ENCODE data around the gene KRCC1.
"Not testable (repeated sequence)": the region's sequence is repeated elsewhere in the genome, so short reads cannot be mapped to it uniquely, and the experiment has no call there.

Gene KRCC1

GRCh38 chr2:88077080-88077479 is 21.5 kb upstream of the KRCC1 start:
- no peak for DNase-seq (ENCODE audit: low read depth, low spot score)

- DNase-seq (ENCODE audit: low read depth, low spot score): no peak
These were observed 19.3 kb upstream of the KRCC1 start for GRCh38 chr2:88074854-88075292.

- DNase-seq (ENCODE audit: low read depth, low spot score): no peak
These were observed 18.6 kb upstream of the KRCC1 start for GRCh38 chr2:88074150-88074549.

GRCh38 chr2:88071365-88071764 is 15.8 kb upstream of the KRCC1 start:
- no peak for DNase-seq (ENCODE audit: low read depth, low spot score)

GRCh38 chr2:88070055-88070454 is 14.5 kb upstream of the KRCC1 start:
- no peak for DNase-seq (ENCODE audit: low read depth, low spot score)

GRCh38 chr2:88069117-88069516 is 13.5 kb upstream of the KRCC1 start:
- no peak for DNase-seq (ENCODE audit: low read depth, low spot score)

- DNase-seq (ENCODE audit: low read depth, low spot score): no peak
These were observed 12.5 kb upstream of the KRCC1 start for GRCh38 chr2:88068044-88068443.

GRCh38 chr2:88067598-88067997 is 12.0 kb upstream of the KRCC1 start, which contains the start of gene SMYD1:
Gene SMYD1, plus strand, starts transcription at chr2:88067825. Its CDS starts 40 bp downstream, at chr2:88067865.
- no peak for DNase-seq (ENCODE audit: low read depth, low spot score)

- no peak for DNase-seq (ENCODE audit: low read depth, low spot score)
These were observed 11.6 kb upstream of the KRCC1 start for GRCh38 chr2:88067189-88067588.

GRCh38 chr2:88066543-88066942 is 11.0 kb upstream of the KRCC1 start:
- DNase-seq (ENCODE audit: low read depth, low spot score): no peak

GRCh38 chr2:88061295-88061694 is 5.7 kb upstream of the KRCC1 start:
- no peak for DNase-seq (ENCODE audit: low read depth, low spot score)

- no peak for DNase-seq (ENCODE audit: low read depth, low spot score)
These were observed 5.3 kb upstream of the KRCC1 start for GRCh38 chr2:88060907-88061275.

GRCh38 chr2:88059979-88060906 is 4.7 kb upstream of the KRCC1 start:
- no peak for DNase-seq (ENCODE audit: low read depth, low spot score)

GRCh38 chr2:88058191-88058590 is 2.6 kb upstream of the KRCC1 start:
- DNase-seq (ENCODE audit: low read depth, low spot score): no peak

- DNase-seq (ENCODE audit: low read depth, low spot score): no peak
These were observed 1.9 kb upstream of the KRCC1 start for GRCh38 chr2:88057437-88057844.

GRCh38 chr2:88054782-88055370 is 707 bp downstream of the KRCC1 start:
- DNase-seq (ENCODE audit: low read depth, low spot score): no peak

GRCh38 chr2:88053934-88054781 is 1.4 kb downstream of the KRCC1 start:
- no peak for DNase-seq (ENCODE audit: low read depth, low spot score)

GRCh38 chr2:88053296-88053695 is 2.3 kb downstream of the KRCC1 start:
- DNase-seq (ENCODE audit: low read depth, low spot score): no peak

- no peak for DNase-seq (ENCODE audit: low read depth, low spot score)
These were observed 3.8 kb downstream of the KRCC1 start for GRCh38 chr2:88051792-88052191.

GRCh38 chr2:88049622-88050021 is 6.0 kb downstream of the KRCC1 start:
- DNase-seq (ENCODE audit: low read depth, low spot score): no peak

- DNase-seq (ENCODE audit: low read depth, low spot score): no peak
These were observed 7.0 kb downstream of the KRCC1 start for GRCh38 chr2:88048541-88048940.

GRCh38 chr2:88045561-88045960 is 10.0 kb downstream of the KRCC1 start:
- DNase-seq (ENCODE audit: low read depth, low spot score): not testable (repeated sequence)

Measured in smooth muscle cell of the brain vasculature (primary cell).